ENCODE measurements around the gene ARL14EP.

DNA sequence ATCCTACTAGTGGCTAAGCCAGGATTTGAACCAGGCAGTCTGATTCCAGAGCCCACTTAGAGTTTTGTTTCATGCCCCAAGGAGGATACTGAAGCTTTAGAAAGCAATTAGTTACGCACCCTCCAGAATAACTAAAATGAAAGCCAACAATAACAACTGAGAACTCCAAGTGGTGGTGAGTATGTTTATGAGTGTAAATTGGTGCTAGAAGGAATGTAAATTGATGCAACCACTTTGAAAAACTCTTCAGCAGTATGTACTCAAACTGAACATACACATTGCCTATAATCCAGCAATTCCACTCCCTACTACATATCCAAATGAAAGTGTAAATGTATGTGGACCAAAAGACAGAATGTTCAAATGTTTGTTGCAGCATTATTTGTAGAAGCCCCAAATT lies 6.7 kb upstream of the ARL14EP start:
- TF ChIP-seq ZFP3 (CRISPR knock-in tag; IDR thresholded peaks at IDR 0.05) (no peak), ARNTL (CRISPR knock-in tag; IDR thresholded peaks at IDR 0.05; ENCODE audit: borderline replicate concordance, low read depth) (no peak), ZNF565 (CRISPR knock-in tag; conservative IDR thresholded peaks at IDR 0.05; ENCODE audit: low read depth) (no peak), ZFP30 (CRISPR knock-in tag; IDR thresholded peaks at IDR 0.05) (no peak), ISL1 (CRISPR knock-in tag; IDR thresholded peaks at IDR 0.05) (no peak), PPARA (CRISPR knock-in tag; IDR thresholded peaks at IDR 0.05; ENCODE audit: borderline replicate concordance) (no peak), ZC3H10 (CRISPR knock-in tag; IDR thresholded peaks at IDR 0.05) (no peak), ZNF70 (CRISPR knock-in tag; IDR thresholded peaks at IDR 0.05) (no peak)
